ENCODE results near the gene EMILIN3.

EMILIN3 gene

GRCh38 chr20:41377275-41377674, 10.7 kb upstream of the EMILIN3 start:
- no peak overlapping the region for H3K27ac ChIP-seq (ENCODE audit: low read length)
- H3K36me3 ChIP-seq (ENCODE audit: insufficient read depth, low read length), result no peaks in the 10 kb centered on the region
- no peak overlapping the region for H3K4me3 ChIP-seq (ENCODE audit: low read depth in 1 of 2, low read length in 2 of 2)
- no peak for DNase-seq
- H3K27me3 ChIP-seq (ENCODE audit: insufficient read depth, low read length, poor library complexity), result peaks cover 22% of the 10 kb centered on the region
- ATAC-seq (ENCODE audit: insufficient read depth, low read depth), result no peak
- no peak overlapping the region for H3K4me2 ChIP-seq (ENCODE audit: insufficient read depth, low read length)
- no peak for TF ChIP-seq EZH2 (IDR thresholded peaks at IDR 0.05; ENCODE audit: borderline replicate concordance, low read depth, low read length, severe bottlenecking)
- no peak for TF ChIP-seq CTCF (IDR thresholded peaks at IDR 0.05; ENCODE audit: borderline replicate concordance, extremely low read depth, low read length, poor library complexity, severe bottlenecking)
- no peaks in the 10 kb centered on the region for H3K4me1 ChIP-seq (ENCODE audit: insufficient read depth, low read length)
- no peaks in the 10 kb centered on the region for H3K79me2 ChIP-seq (ENCODE audit: insufficient read depth, low read length)
- H3K9me3 ChIP-seq (ENCODE audit: insufficient read depth, low read length, severe bottlenecking), result no peaks in the 10 kb centered on the region
- H4K20me1 ChIP-seq (ENCODE audit: insufficient read depth, low read length), result no peaks in the 10 kb centered on the region
- no peak overlapping the region for H3K9ac ChIP-seq (ENCODE audit: low read depth, low read length)
- no peak overlapping the region for H2AFZ ChIP-seq (ENCODE audit: low read depth, low read length)

- no peaks in the 10 kb centered on the region for H3K4me1 ChIP-seq (ENCODE audit: insufficient read depth, low read length)
These were observed 9.7 kb upstream of the EMILIN3 start for GRCh38 chr20:41376349-41376748.

GRCh38 chr20:41375846-41376245, 9.2 kb upstream of the EMILIN3 start:
- Histone ChIP-seq H3K27ac (ENCODE audit: low read length) (no peak overlapping the region), H3K4me1 (ENCODE audit: insufficient read depth, low read length) (no peaks in the 10 kb centered on the region), H3K27me3 (ENCODE audit: insufficient read depth, low read length, poor library complexity) (peaks cover 20% of the 10 kb centered on the region), H2AFZ (ENCODE audit: low read depth, low read length) (no peak overlapping the region), H3K36me3 (ENCODE audit: insufficient read depth, low read length) (no peaks in the 10 kb centered on the region), H3K4me2 (ENCODE audit: insufficient read depth, low read length) (no peak overlapping the region), H3K79me2 (ENCODE audit: insufficient read depth, low read length) (no peaks in the 10 kb centered on the region), H3K4me3 (ENCODE audit: low read depth in 1 of 2, low read length in 2 of 2) (no peak overlapping the region), H3K9ac (ENCODE audit: low read depth, low read length) (no peak overlapping the region), H4K20me1 (ENCODE audit: insufficient read depth, low read length) (no peaks in the 10 kb centered on the region), H3K9me3 (ENCODE audit: insufficient read depth, low read length, severe bottlenecking) (no peaks in the 10 kb centered on the region)
- TF ChIP-seq CTCF (IDR thresholded peaks at IDR 0.05; ENCODE audit: borderline replicate concordance, extremely low read depth, low read length, poor library complexity, severe bottlenecking) (no peak), EZH2 (IDR thresholded peaks at IDR 0.05; ENCODE audit: borderline replicate concordance, low read depth, low read length, severe bottlenecking) (no peak)
- DNase-seq (no peak), ATAC-seq (ENCODE audit: insufficient read depth, low read depth) (no peak)

More at GRCh38 chr20:41376349-41376748, 9.7 kb upstream of the EMILIN3 start:
- DNase-seq (no peak), ATAC-seq (ENCODE audit: insufficient read depth, low read depth) (no peak)
- Histone ChIP-seq H3K79me2 (ENCODE audit: insufficient read depth, low read length) (no peaks in the 10 kb centered on the region), H2AFZ (ENCODE audit: low read depth, low read length) (no peak overlapping the region), H3K9me3 (ENCODE audit: insufficient read depth, low read length, severe bottlenecking) (no peaks in the 10 kb centered on the region), H3K4me2 (ENCODE audit: insufficient read depth, low read length) (no peak overlapping the region), H3K27ac (ENCODE audit: low read length) (no peak overlapping the region), H4K20me1 (ENCODE audit: insufficient read depth, low read length) (no peaks in the 10 kb centered on the region), H3K4me3 (ENCODE audit: low read depth in 1 of 2, low read length in 2 of 2) (no peak overlapping the region), H3K27me3 (ENCODE audit: insufficient read depth, low read length, poor library complexity) (peaks cover 22% of the 10 kb centered on the region), H3K36me3 (ENCODE audit: insufficient read depth, low read length) (no peaks in the 10 kb centered on the region), H3K9ac (ENCODE audit: low read depth, low read length) (no peak overlapping the region)
- TF ChIP-seq EZH2 (IDR thresholded peaks at IDR 0.05; ENCODE audit: borderline replicate concordance, low read depth, low read length, severe bottlenecking) (no peak), CTCF (IDR thresholded peaks at IDR 0.05; ENCODE audit: borderline replicate concordance, extremely low read depth, low read length, poor library complexity, severe bottlenecking) (no peak)

All from DND-41 (cell line).